ENCODE results near the gene TRPC4. TPM values are rescaled to one million over a fixed set of nuclear protein-coding genes. Genes with fewer than 3 reads are reported as not detected.

Gene TRPC4
- polyA plus RNA-seq, 1 experiment: 6.2 TPM

DNA sequence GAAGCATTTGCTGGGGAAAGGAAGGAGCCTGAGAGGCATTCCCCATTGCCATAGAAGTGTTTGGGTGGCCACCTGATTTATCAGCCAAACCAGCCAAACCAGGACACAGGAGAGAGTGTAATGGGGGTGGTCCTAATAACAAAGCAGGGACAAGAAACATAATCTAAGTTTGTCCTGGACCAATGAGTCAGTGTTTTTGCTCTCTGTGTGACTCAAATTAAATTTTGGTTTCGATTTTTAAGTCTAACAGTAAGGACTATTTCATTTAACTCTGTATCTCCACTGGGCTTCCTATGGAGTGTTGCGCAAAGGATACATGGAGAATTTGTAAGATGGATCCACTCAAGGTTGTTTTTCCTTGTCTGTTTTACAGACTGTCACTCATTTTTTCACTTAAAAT, 19.5 kb upstream of the TRPC4 start:
- no peak overlapping the region for H3K4me3 ChIP-seq (ENCODE audit: low read depth, low read length)
- DNase-seq (ENCODE audit: low read depth): no peak
- CTCF ChIA-PET: interaction anchor here (0.9 kb wide), 1 partner anchor 19 kb away, joined by 3 read pairs; no protein-coding TSS in a partner anchor

DNA sequence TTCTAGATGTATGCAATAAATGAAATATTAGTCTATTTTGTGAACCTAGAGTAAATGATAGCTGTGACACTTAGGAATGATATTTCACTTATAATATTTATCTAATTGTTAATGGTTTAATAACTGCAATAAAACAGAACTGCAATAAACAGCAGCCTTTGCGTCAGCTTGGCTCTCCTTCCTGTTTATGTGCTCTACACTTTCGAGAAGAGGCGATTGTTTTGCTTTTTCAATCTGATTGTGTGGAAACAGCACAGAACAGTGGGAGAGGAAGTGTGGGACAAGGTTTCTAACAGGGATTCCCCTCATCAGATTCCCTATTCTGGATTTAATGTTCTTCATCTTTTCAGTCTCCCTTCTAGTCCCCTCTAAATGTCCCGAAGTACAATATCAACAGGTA, 17.3 kb upstream of the TRPC4 start:
- ChIA-PET CTCF (no interaction called here), POLR2A (no interaction called here)
- DNase-seq (ENCODE audit: low read depth): no peak
- Histone ChIP-seq H3K4me3 (ENCODE audit: low read depth, low read length) (no peak overlapping the region), H3K27me3 (ENCODE audit: control insufficient read depth, insufficient read depth, low read length) (no peaks in the 10 kb centered on the region), H3K36me3 (ENCODE audit: control insufficient read depth, insufficient read depth, low read length) (no peaks in the 10 kb centered on the region)
- TF ChIP-seq, protein P1, sequence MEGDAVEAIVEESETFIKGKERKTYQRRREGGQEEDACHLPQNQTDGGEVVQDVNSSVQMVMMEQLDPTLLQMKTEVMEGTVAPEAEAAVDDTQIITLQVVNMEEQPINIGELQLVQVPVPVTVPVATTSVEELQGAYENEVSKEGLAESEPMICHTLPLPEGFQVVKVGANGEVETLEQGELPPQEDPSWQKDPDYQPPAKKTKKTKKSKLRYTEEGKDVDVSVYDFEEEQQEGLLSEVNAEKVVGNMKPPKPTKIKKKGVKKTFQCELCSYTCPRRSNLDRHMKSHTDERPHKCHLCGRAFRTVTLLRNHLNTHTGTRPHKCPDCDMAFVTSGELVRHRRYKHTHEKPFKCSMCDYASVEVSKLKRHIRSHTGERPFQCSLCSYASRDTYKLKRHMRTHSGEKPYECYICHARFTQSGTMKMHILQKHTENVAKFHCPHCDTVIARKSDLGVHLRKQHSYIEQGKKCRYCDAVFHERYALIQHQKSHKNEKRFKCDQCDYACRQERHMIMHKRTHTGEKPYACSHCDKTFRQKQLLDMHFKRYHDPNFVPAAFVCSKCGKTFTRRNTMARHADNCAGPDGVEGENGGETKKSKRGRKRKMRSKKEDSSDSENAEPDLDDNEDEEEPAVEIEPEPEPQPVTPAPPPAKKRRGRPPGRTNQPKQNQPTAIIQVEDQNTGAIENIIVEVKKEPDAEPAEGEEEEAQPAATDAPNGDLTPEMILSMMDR (IDR thresholded peaks at IDR 0.05; ENCODE audit: insufficient read depth, low read depth, low read length): no peak

More for the DNA sequence above, 19.5 kb upstream of the TRPC4 start:
- Histone ChIP-seq H3K27me3 (ENCODE audit: control insufficient read depth, insufficient read depth, low read length) (no peaks in the 10 kb centered on the region), H3K36me3 (ENCODE audit: control insufficient read depth, insufficient read depth, low read length) (no peaks in the 10 kb centered on the region)
- POLR2A ChIA-PET: no interaction called here
- TF ChIP-seq, protein P1 (IDR thresholded peaks at IDR 0.05; ENCODE audit: insufficient read depth, low read depth, low read length): no peak

DNA sequence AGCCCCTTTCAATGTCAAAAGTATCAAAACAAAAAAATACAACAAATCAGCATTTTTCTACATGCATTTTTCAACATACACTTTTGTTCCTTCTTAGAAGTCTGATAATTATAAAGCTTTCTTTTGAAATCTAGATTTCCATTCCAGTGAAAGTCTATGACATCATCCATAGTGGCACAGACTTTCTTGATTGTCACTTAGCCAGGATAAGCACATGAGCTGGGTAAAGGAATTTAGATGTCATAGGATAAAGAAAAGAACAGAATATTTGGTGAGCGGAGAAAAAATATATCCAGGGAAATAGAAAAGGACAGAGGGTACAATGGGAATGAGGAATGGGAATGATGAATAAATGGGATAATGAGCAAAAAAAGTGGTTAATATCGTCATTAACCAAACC, 15.1 kb upstream of the TRPC4 start:
- POLR2A ChIA-PET: no interaction called here
- Histone ChIP-seq H3K4me3 (ENCODE audit: low read depth, low read length) (no peak overlapping the region), H3K27me3 (ENCODE audit: control insufficient read depth, insufficient read depth, low read length) (no peaks in the 10 kb centered on the region), H3K36me3 (ENCODE audit: control insufficient read depth, insufficient read depth, low read length) (no peaks in the 10 kb centered on the region)
- TF ChIP-seq, protein P1 (IDR thresholded peaks at IDR 0.05; ENCODE audit: insufficient read depth, low read depth, low read length): no peak
- DNase-seq (ENCODE audit: low read depth): no peak
- CTCF ChIA-PET: interaction anchor here (1.7 kb wide), 1 partner anchor 23 kb away, joined by 4 read pairs; no protein-coding TSS in a partner anchor

DNA sequence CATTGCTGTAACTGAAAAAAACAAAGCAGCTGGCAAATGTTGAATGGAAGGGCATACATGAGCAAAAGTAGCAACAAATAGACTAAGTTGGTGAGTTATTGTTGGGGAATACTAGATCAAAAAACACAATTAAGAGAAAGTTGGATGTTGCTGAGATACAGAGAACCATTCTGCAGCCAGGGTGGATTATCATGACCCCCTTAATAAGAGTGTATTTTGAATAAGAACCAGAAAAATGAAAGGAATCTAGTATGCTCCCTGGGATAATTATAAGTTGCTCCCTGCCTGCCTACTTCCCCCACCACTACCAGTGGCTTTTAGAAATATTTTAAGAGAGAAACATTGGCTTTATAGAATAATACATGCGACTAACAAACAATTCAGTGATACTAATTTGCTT, 14.5 kb upstream of the TRPC4 start:
- POLR2A ChIA-PET: no interaction called here
- DNase-seq (ENCODE audit: low read depth): no peak

DNA sequence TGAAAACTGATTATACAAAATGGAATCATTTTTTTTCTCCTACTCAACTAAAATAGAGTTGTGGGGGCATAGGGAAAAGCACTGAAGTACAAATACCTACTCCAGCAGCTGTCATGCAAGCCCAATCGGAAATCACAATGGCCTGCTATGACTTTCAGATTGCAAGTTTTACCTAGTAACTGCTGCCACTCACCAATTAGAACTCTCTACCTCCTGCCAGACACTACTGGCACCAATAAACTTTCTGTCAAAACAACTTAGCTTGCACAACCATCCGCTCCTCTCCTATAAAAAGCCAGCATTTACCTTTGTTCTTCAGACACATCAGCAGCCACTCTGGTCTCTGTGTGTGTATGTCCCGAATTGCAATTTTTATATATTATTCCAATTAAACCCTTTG, 9.3 kb upstream of the TRPC4 start:
- TF ChIP-seq, protein P1 (IDR thresholded peaks at IDR 0.05; ENCODE audit: insufficient read depth, low read depth, low read length): no peak
- H3K36me3 ChIP-seq (ENCODE audit: control insufficient read depth, insufficient read depth, low read length): no peaks in the 10 kb centered on the region
- POLR2A ChIA-PET: no interaction called here
- no peaks in the 10 kb centered on the region for H3K27me3 ChIP-seq (ENCODE audit: control insufficient read depth, insufficient read depth, low read length)
- no peak for DNase-seq (ENCODE audit: low read depth)
- no peak overlapping the region for H3K4me3 ChIP-seq (ENCODE audit: low read depth, low read length)
- CTCF ChIA-PET: interaction anchor here (2.5 kb wide), 1 partner anchor 8 kb away, joined by 6 read pairs; no protein-coding TSS in a partner anchor

More for the DNA sequence above, 14.5 kb upstream of the TRPC4 start:
- no peaks in the 10 kb centered on the region for H3K36me3 ChIP-seq (ENCODE audit: control insufficient read depth, insufficient read depth, low read length)
- CTCF ChIA-PET: no interaction called here
- TF ChIP-seq, protein P1 (IDR thresholded peaks at IDR 0.05; ENCODE audit: insufficient read depth, low read depth, low read length): no peak
- no peak overlapping the region for H3K4me3 ChIP-seq (ENCODE audit: low read depth, low read length)
- no peaks in the 10 kb centered on the region for H3K27me3 ChIP-seq (ENCODE audit: control insufficient read depth, insufficient read depth, low read length)

Data from BJ (cell line).